ENCODE measurements around the gene TMEM150C.

Gene TMEM150C

GRCh38 chr4:82439088-82439487 is 122.7 kb downstream of the TMEM150C start:
- H3K36me3 ChIP-seq (ENCODE audit: control insufficient read depth, insufficient read depth, low read length), result peaks cover 40% of the 10 kb centered on the region
- H3K27me3 ChIP-seq (ENCODE audit: control insufficient read depth, insufficient read depth, low read length), result no peaks in the 10 kb centered on the region
- H3K9ac ChIP-seq (ENCODE audit: low read depth, low read length), result no peak overlapping the region
- H3K9me3 ChIP-seq (ENCODE audit: control insufficient read depth, insufficient read depth, low read length), result no peaks in the 10 kb centered on the region
- peaks cover 7% of the 10 kb centered on the region for H3K4me1 ChIP-seq (ENCODE audit: control insufficient read depth, insufficient read depth, low read length)
- H3K4me3 ChIP-seq (ENCODE audit: low read depth, low read length), result no peak overlapping the region
- H3K27ac ChIP-seq (ENCODE audit: low read depth, low read length), result no peak overlapping the region

- Histone ChIP-seq H3K9me3 (ENCODE audit: control insufficient read depth, insufficient read depth, low read length) (no peaks in the 10 kb centered on the region), H3K9ac (ENCODE audit: low read depth, low read length) (no peak overlapping the region), H3K4me1 (ENCODE audit: control insufficient read depth, insufficient read depth, low read length) (peaks cover 7% of the 10 kb centered on the region), H3K36me3 (ENCODE audit: control insufficient read depth, insufficient read depth, low read length) (peaks cover 43% of the 10 kb centered on the region), H3K27ac (ENCODE audit: low read depth, low read length) (no peak overlapping the region), H3K27me3 (ENCODE audit: control insufficient read depth, insufficient read depth, low read length) (no peaks in the 10 kb centered on the region), H3K4me3 (ENCODE audit: low read depth, low read length) (no peak overlapping the region)
Measured at GRCh38 chr4:82437285-82438005, 124.3 kb downstream of the TMEM150C start.

- H3K4me3 ChIP-seq (ENCODE audit: low read depth, low read length), result no peak overlapping the region
- H3K27ac ChIP-seq (ENCODE audit: low read depth, low read length), result no peak overlapping the region
- no peaks in the 10 kb centered on the region for H3K27me3 ChIP-seq (ENCODE audit: control insufficient read depth, insufficient read depth, low read length)
- peaks cover 42% of the 10 kb centered on the region for H3K36me3 ChIP-seq (ENCODE audit: control insufficient read depth, insufficient read depth, low read length)
- H3K9ac ChIP-seq (ENCODE audit: low read depth, low read length), result no peak overlapping the region
- peaks cover 7% of the 10 kb centered on the region for H3K4me1 ChIP-seq (ENCODE audit: control insufficient read depth, insufficient read depth, low read length)
- H3K9me3 ChIP-seq (ENCODE audit: control insufficient read depth, insufficient read depth, low read length), result no peaks in the 10 kb centered on the region
Measured at GRCh38 chr4:82436780-82437179, 125.0 kb downstream of the TMEM150C start.

- H3K27me3 ChIP-seq (ENCODE audit: control insufficient read depth, insufficient read depth, low read length), result no peaks in the 10 kb centered on the region
- H3K9me3 ChIP-seq (ENCODE audit: control insufficient read depth, insufficient read depth, low read length), result no peaks in the 10 kb centered on the region
- H3K36me3 ChIP-seq (ENCODE audit: control insufficient read depth, insufficient read depth, low read length), result peaks cover 42% of the 10 kb centered on the region
- H3K4me3 ChIP-seq (ENCODE audit: low read depth, low read length), result no peak overlapping the region
- no peak overlapping the region for H3K9ac ChIP-seq (ENCODE audit: low read depth, low read length)
- H3K4me1 ChIP-seq (ENCODE audit: control insufficient read depth, insufficient read depth, low read length), result peaks cover 7% of the 10 kb centered on the region
- no peak overlapping the region for H3K27ac ChIP-seq (ENCODE audit: low read depth, low read length)
Measured at GRCh38 chr4:82436130-82436529, 125.7 kb downstream of the TMEM150C start.

- Histone ChIP-seq H3K27me3 (ENCODE audit: control insufficient read depth, insufficient read depth, low read length) (no peaks in the 10 kb centered on the region), H3K4me1 (ENCODE audit: control insufficient read depth, insufficient read depth, low read length) (peaks cover 7% of the 10 kb centered on the region), H3K27ac (ENCODE audit: low read depth, low read length) (no peak overlapping the region), H3K4me3 (ENCODE audit: low read depth, low read length) (no peak overlapping the region), H3K36me3 (ENCODE audit: control insufficient read depth, insufficient read depth, low read length) (peaks cover 37% of the 10 kb centered on the region), H3K9ac (ENCODE audit: low read depth, low read length) (no peak overlapping the region), H3K9me3 (ENCODE audit: control insufficient read depth, insufficient read depth, low read length) (no peaks in the 10 kb centered on the region)
Measured at GRCh38 chr4:82434949-82435348, 126.8 kb downstream of the TMEM150C start.

GRCh38 chr4:82433791-82434190 is 128.0 kb downstream of the TMEM150C start:
- Histone ChIP-seq H3K9me3 (ENCODE audit: control insufficient read depth, insufficient read depth, low read length) (no peaks in the 10 kb centered on the region), H3K27ac (ENCODE audit: low read depth, low read length) (no peak overlapping the region), H3K36me3 (ENCODE audit: control insufficient read depth, insufficient read depth, low read length) (peaks cover 36% of the 10 kb centered on the region), H3K9ac (ENCODE audit: low read depth, low read length) (no peak overlapping the region), H3K4me3 (ENCODE audit: low read depth, low read length) (no peak overlapping the region), H3K27me3 (ENCODE audit: control insufficient read depth, insufficient read depth, low read length) (no peaks in the 10 kb centered on the region), H3K4me1 (ENCODE audit: control insufficient read depth, insufficient read depth, low read length) (peaks cover 7% of the 10 kb centered on the region)

Data from HUES48 (cell line).